NCI-H524 (cell line): ENCODE data around the gene PDE11A.

Experiments used
- DNase-seq, 2 experiments: peaks; one replicate each; lab custom pipeline; 2025; lab: John Stamatoyannopoulos, UW

Gene PDE11A

GRCh38 chr2:177759443-177759842 is 313.1 kb downstream of the PDE11A start:
- no peak for DNase-seq

DNA sequence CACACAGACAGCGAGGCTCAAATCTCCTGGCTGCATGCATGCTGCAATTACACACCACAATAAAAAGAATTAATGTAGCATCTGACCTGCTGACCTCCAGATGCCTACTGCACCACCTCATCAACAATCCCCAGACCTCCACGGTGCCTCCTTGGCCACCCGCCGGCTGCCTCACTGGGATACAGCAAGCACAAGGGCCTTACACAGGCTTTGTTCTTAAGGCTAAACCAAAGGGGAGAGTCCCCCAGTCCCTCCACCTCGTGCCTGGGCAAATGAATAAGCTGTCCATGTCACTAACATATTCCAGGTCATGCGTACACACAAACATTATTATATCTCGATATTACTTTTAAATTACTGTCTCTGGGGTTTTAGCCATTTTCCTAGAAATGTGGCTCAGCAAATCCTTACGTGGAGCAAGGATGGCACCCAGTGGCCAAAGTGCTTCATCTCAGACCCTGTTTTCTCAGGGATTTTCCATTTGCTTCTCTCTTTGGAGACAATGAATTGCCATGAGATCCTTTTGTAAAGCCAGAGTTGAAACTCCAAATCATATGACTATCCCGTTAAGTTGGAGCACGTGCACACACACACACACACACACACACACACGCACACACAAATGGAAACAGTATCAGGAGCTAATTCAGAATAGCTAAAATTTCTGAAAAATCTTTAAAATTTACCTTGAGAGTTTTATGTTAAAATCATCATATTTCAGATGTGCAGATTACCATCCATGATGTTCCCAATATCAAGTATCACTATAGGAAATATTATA is 313.8 kb downstream of the PDE11A start:
- peak; percentile 57 to 69 for DNase-seq

DNA sequence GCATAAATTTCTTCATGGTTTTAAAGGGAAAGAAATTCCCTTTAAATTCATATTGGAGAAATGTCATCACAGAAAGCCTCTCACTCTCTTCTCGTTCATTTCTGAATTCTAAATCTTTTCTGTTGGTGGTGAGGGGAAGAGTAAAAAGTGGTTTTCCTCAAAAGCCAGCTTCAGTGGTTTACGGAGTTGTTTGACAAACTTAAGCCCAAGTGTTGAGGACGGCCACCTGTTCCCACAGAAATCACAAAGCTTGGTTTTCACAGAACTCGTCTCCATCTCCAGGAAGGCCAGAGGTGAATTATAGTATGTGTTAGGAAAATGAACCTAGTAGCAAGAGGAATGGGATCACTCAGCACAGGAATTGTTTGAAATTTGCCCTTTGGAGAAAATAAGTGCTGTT is 316.2 kb downstream of the PDE11A start:
- DNase-seq, result no peak

- no peak for DNase-seq
Measured at GRCh38 chr2:177754492-177754873, 318.1 kb downstream of the PDE11A start.

DNA sequence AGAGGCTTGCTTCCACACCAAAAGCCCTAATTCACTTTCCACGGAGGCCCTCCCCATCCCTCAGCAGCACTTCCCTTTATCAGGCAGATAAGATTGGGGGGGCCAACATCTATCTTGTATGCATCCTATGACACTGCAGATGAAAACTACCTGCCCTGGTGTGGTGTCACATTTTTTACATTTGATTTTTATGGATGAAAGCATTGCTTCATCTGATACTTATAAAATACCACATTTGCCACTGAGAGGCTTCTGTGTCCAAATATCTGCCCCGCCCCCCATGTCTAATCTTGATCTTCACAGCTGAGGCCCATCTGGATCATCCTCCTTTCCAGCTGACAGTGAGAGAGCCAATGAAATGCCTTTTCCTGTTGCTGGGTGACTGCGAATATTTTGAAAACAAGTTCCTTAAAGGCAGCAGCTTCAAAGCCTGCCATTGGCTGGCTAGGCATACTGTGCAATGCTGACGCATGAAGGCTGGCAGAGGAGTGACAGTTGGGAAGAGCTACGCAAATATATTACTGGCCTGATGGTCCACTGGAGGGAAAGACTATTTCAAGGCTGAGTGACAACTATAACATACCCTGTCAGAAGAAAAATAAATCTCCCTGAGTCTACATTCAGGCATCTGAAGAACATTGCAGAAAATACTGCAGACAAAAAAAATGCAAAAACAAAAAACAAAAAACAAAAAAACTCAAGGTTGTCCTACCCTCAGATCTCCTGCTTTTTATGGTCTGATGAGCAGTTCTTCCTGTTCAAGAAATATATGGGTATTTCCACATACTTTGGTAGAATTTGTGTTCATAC is 318.7 kb downstream of the PDE11A start:
- peak; percentile 92 to 97 for DNase-seq

DNA sequence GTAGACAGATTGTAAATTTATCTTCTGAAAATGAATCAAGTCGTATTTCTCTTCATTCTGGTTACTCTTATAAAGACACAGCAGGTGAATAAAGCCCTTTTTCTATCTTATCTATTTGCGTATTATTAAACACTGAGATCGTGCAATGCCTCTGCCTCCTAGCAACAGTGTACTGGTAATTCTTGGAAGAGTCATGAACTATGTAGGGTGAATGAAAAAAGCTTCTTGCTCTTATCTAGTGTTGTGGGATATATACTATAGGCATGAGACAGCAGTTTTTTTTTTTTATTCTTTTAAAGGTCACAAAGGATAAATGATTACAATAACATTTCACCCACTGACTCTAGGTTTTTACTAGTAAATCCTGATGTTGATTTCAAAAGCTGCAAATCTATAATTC is 324.2 kb downstream of the PDE11A start:
- no peak for DNase-seq

- DNase-seq, result no peak
Measured at GRCh38 chr2:177747384-177747783, 325.2 kb downstream of the PDE11A start.

DNA sequence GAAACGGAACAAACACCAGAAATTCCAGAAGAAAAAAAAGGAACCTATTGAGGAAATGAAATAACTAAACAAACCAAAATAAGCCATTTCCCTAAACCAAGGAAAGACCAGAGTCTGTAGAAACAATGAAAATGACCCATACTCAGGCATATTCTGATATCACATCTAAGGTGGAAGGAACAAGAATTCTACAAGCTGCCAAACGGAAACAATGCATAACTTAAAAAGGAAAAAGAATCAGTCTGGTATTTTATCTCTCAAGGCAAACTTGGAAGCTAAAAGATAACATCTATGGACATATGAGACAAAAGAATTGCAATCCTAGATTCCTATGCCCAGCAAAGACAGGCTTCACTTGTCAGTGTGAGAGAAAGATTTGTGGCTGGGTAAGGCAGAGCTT is 326.2 kb downstream of the PDE11A start:
- no peak for DNase-seq

GRCh38 chr2:177745531-177745930 is 327.0 kb downstream of the PDE11A start:
- DNase-seq, result no peak

- DNase-seq, result no peak
Measured at GRCh38 chr2:177742851-177743250, 329.7 kb downstream of the PDE11A start.

DNA sequence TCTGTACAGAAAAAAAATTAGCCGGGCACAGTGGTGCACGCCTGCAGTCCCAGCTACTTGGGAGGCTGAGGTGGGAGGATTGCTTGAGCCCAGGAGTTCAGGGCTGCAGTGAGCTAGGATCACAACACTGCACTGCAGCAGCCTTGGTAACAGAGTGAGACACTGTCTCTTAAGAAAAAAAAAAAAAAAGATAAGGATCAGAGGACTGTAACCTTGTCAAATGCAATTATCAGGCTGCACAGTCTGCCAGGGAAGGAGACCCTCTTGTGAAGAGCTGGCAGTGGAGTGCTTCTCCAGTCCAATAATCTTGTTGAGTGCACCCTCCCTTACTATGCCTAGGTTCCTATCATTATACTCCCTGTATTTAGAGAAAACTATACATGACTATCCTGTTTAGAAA is 330.7 kb downstream of the PDE11A start:
- no peak for DNase-seq

- DNase-seq, result peak in 1 of 2 experiments; percentile 17
Measured at GRCh38 chr2:177740700-177741099, 331.9 kb downstream of the PDE11A start.

GRCh38 chr2:177738461-177739235 is 333.9 kb downstream of the PDE11A start:
- no peak for DNase-seq

- no peak for DNase-seq
Measured at GRCh38 chr2:177735318-177735803, 337.2 kb downstream of the PDE11A start.

GRCh38 chr2:177733322-177733855 is 339.2 kb downstream of the PDE11A start:
- DNase-seq, result no peak

DNA sequence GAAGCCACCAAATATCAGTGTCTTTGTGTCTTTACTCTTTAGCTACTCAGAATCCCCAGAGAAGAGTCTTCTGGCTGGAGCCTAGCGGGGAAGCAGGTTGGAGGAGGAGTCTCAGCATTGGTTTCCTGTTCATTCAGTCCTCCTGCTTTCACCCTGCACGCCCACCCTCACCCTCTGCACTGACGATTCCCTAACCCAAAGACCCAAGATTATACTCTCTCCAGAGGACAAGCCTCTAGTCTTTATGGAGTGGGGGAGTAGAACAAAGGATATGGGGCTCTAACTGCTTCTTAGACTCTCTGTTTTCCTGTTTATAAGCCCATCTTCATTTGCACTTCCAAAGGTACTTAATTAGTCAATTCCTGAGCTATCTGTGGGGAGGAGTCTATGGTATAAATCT is 341.2 kb downstream of the PDE11A start:
- DNase-seq, result no peak

DNA sequence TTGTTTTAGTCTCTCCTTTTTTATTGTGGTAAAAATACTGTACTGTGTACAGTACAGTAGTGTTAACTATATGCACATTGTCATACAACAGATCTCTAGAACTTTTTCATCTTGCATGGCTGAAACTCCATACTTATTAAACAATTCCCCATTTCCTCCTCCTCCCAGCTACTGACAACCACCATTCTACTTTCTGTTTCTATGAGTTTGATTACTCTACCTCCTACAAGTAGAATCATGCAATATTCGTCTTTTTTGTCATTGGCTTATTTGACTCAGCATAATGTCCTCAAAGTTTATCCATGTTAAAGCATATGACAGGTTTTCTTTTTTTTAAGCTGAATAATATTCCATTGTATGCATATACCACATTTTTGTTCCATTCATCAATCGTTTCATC is 341.8 kb downstream of the PDE11A start:
- no peak for DNase-seq

DNA sequence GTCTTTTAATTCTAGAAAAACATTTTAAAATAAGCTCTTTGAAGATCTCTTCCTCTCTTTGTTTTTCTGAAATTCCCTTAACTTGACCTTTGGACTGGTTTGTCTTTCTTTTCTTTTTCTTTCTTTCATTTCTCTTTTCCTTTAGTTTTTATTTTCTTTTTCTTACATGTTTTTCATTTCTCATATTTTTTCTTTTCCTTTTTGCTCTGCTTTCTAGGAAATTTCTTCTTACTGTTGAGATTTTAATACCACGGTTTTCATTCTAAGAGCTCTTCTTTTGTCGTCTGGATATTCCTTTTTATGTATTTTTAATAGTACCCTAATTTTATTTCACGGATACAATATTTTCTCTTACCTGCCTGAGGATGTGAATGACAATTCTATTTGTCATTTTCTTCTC is 342.2 kb downstream of the PDE11A start:
- DNase-seq, result no peak

- no peak for DNase-seq
Measured at GRCh38 chr2:177728920-177729319, 343.7 kb downstream of the PDE11A start.

- no peak for DNase-seq
Measured at GRCh38 chr2:177728399-177728765, 344.2 kb downstream of the PDE11A start.

- no peak for DNase-seq
Measured at GRCh38 chr2:177727577-177728398, 344.8 kb downstream of the PDE11A start.
